HL-60/S4 treated with phorbol 12-myristate 13-acetate at 8.2 ng/mL for 4 days and 3 days (cell line): ENCODE measurements around the gene PDE4D.
"Not testable (repeated sequence)": the region's sequence is repeated elsewhere in the genome, so short reads cannot be mapped to it uniquely, and the experiment has no call there.

ENCODE experiments used
- in situ Hi-C: fragments of 300-500 bp; cut with MboI; formaldehyde crosslinking; loops from 2 replicates; pipeline ENCODE4 v1.15.0; 2022; ENCODE audit warnings: low sequenced_read_pairs

PDE4D gene

DNA sequence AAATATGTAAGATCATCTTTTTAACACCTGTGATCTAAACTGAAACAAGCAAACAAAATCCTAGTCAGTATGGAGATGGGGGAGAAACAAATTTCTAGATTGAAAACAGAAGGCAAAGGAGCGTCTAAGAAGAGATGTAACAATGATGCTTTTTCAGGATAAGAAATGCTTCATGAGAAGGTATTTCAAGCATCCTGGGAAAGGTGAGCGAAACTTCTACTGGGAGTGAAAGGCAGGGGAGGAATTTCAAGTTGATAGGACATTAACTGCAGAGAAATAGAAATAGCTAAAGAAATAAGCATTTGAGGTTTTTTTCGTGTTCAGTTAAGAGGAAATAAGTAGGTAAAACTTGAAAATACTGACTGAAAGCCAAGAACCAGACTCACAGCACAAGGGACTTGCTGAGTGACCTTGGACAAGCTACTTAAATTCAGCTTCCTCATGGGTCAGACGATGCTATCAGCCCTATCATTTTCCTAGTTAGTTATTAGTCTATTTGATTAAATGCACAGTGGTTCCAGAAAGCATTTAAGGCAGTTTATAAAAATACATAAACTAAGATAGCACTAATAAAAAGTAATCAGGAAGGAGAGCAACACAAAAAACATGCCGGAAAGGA lies 406.3 kb downstream of the PDE4D start:
- in situ Hi-C loops = no loop called here

DNA sequence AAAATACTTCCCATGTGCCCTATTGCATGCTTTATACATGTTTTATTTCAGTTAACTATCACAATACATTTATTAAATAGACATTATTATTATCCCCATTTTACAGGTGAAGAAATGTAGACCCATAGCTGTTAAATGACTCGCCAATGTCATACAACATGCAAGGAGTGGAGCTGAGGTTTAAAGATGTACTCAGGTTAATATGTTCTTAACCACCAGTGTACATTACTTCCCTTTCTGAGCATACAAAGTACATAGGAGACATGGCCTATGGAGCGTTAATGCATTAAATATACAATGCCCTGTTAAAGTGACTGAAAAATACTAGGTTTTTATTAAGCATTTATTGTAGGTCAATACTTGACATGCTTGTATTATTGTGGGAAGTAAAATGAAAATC lies 407.0 kb downstream of the PDE4D start:
- in situ Hi-C loops = no loop called here

DNA sequence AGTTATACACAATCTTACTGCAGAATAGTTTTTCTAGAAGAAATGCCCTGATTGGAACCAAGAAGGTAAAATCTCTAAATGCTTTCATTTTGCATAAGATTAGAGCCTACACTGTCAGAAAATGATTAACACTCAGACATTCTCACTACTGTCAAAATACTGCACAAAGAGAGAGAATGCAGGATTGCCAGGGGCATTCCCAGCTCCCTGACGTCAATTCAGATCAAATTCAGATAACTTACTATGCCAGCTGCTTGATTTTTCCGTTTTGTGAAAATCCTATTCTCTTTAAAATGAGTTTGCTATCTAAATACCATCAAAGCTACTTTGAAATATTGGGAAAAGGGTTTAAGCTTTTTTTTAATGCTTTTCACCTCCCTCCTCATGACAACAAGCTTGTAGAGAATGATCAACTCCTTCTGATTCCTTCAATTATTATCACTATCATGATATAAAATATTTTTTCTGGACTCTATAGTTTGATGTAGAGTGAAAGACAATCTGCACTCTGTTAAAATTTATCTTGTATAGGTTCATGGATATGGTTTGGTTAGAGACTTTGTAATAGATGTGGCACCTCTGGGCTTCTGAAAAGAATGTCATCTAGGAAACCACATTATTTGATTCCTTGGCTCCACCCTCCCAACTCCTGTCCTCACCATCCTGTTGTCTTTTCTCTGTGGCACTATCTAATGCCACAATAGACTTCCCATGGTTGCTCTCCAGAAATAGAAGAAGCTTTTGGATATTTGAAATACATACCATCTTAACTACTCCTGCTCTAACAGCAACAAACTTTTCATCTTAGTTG lies 407.7 kb downstream of the PDE4D start:
- in situ Hi-C loops = no loop called here

DNA sequence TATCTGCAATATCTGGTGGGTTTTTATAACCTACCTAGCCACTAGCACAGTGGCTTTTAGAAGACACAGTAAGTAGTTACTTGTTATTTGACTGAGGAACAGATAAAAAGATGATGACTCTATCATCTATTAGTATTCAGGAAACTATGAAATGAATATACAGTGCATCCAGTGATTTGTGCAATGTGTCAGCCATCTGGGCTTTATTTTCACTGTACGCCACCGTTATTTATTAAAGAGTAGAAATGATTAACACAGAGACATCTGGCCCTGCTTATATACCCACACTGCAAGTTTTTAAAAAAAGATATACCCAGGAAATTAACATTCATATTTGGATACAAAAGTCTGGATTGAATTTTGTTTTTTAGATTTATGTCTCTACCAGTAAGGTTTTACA lies 408.4 kb downstream of the PDE4D start:
- in situ Hi-C loops = no loop called here

DNA sequence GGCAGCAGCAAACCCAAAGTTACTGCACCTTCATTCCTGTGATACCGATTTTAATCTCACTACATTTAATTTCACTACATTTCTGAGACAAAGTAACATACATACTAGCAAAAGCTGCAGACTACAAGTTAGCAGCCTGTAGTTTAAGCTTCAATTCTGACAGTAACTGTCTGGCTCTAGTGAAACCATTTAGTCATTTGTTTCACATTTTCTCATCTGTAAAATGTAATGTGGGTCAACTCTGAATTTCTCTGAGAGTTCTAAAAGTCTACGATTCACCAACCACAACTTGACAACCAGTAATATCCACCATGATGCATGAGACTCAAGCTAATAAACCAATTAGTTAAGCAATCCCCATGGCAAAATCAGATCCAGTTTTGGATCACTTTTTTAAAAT lies 408.9 kb downstream of the PDE4D start:
- in situ Hi-C loops = no loop called here

DNA sequence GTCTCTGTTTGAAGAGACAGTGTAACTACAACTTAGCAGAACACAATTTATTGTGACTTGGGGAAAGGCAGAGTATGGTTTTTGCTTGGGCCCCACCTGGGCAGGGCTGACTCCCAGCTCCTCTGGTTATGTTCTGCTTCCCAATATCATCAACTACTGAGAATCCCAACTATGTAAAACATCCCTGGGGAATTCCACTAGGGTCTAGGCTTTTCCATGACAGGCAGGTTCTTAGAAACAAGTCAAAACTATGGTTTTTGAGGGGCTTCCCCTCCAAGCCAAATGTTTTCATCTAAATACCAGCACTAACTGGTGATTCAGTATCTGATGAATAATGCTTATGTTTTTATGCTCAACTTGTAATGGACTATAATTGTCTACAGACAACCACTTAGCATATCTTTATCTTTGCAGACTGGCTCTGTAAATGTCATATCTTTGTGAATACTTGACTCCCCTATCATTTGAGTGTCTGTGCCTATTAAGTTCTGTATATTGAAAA lies 409.5 kb downstream of the PDE4D start:
- in situ Hi-C loops = no loop called here

DNA sequence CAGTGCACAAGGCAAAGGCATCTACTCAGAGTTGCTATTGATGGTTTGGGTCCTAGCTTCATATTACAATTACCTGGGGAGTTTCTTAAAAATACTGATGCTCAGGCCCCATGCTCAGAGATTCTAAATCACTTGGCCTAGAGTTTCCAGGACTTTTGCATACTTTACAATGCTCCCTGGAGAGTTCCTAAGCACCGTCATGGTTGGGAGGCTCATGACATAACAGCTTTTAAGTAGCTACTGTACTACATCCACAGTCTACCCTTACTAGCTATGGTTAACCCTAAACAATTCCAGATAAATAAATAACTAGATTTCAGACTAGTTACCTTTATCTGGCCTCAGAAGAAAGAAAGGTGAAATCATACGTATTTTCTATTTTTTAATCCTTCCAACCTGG lies 414.4 kb downstream of the PDE4D start:
- in situ Hi-C loops = no loop called here

DNA sequence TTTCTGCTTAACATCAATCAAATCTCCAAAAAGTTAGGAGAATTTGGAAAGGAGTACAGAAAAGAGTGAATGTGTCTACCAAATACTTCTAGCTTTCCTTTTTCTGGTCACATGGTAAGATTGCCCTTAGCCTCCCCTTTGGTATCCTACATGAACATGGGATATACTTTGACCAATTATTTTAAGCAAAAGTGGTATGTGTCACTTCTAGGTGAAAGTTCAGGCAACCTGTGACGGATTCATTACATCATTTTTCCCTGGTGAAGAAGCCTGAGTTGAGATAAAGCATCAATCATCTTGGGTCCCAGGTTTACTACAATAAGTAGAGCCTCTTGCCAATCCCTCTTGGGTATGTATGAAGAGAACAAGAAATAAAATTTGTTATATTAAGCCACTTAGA lies 419.2 kb downstream of the PDE4D start:
- in situ Hi-C loops = no loop called here

DNA sequence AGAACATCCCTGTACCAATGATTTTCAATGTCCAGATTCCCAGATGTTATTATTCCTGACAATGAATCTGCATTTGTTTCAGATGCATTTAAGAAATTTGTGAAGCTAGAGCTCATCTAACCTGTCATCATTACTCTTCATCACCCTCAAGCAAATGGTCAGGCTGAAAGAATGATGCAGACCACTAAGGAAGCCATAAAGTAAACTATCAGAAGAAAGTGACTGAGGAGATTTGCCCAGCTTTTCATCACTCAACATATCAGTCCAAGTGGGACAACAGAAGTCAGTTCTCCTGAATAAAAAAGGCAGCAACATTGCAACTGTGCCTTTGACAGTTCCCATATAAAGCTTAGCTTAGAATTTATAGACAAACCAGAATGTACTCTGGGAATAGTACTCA lies 419.9 kb downstream of the PDE4D start:
- in situ Hi-C loops = no loop called here

DNA sequence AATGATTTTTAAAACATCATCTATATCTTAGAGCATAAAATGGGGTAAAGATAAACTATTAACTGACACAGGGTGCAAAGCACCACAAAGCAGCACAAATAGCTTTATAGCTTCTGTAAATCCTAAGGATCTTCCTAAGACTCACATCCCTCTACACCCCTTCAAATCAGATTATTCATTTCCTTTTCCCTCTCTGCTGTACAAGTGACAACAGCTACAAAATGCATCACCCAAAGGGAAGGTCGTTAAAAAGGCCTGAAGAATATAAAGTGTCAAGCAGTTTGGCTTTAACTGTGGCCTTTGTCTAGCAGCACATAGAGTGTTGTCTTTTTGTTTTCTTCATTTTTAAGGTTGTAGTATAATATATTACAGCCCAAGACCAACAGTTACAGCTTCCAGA lies 422.1 kb downstream of the PDE4D start:
- in situ Hi-C loops = no loop called here

DNA sequence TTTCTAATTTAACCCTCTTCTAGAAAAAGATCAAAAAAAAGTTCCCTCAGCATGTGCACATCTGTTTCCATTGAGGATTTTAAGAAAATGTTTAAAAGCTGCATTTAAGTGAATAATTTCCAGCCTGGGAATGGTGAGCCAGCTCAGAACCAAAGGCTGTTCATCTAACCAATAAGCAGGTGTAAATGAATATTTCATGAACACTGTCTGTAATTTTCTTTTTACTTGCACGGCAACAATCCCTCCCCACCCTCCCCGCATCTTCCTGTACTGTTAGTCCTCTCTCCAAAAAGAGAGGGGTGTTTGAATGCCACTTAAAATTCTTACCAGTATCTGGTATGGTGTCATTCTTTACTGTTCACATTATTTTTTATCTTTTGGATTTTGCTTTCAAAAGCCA lies 425.6 kb downstream of the PDE4D start:
- in situ Hi-C loops = no loop called here

DNA sequence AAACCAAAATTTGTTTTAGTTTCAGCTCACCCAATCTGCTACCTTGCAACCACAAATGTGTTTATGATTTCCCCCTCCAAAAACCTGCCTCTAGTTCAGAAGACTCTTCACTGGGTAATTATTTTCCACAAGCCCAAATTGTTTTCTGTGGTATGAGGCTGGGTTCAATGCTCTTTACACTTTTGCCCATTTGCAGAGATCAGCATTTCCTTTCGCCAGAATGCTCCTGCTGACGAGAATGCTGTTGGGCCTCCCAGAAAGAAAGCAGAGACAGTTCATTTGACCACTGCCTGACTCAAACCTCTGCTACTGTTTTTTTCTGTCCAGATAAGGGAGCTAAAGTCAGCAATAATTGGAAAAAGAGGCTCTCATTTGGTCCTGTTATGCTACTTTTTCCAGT lies 427.3 kb downstream of the PDE4D start:
- in situ Hi-C loops = no loop called here

DNA sequence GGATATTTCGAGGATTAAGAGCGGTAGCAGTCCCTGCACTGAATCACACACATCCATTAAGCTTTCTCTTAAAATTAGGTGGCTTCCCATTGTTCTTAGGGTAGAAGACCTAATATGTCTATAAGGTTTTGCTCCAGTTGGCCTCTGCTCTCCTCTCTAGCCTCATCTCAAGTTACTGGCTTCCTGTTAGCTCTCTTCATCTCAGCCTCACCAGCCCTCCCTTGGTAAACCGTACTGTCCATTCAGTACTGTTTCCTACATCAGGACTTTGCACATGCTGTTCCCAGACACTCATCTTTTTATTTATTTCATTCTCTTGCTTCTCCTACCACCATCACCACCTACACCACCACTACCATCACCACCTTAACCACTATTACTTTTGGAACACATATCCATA lies 428.6 kb downstream of the PDE4D start:
- in situ Hi-C loops = no loop called here

DNA sequence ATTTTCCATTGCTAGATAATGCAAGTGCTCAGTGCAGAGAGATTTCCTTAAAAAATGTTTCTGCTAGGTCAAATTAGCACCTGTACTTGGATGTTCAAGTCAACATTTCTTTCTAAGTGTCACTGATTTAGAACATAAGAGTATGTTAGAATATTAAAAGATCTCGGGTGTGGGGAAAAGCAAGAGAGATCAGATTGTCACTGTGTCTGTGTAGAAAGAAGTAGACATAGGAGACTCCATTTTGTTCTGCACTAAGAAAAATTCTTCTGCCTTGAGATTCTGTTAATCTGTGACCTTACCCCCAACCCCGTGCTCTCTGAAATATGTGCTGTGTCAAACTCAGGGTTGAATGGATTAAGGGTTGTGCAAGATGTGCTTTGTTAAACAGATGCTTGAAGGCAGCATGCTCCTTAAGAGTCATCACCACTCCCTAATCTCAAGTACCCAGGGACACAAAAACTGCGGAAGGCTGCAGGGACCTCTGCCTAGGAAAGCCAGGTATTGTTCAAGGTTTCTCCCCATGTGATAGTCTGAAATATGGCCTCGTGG lies 429.8 kb downstream of the PDE4D start:
- in situ Hi-C loops = not testable (repeated sequence)

DNA sequence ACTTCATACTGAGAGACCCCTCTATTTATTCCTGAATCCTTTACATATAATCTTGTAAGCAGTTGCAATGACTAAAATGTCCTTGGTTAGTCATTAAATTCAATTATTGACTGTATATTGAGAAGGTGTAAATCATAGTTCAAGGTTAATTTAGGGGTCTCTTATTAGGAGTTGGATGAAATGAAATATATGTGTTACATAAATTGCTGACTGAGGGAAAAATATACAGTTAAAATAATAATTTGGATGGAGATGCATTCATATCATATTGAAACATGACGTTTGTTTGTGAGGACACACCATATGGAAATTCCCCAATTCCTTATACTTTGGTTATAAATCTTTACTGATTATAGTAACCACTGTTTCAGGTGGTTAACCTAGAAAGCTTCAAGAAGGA lies 430.6 kb downstream of the PDE4D start:
- in situ Hi-C loops = no loop called here

DNA sequence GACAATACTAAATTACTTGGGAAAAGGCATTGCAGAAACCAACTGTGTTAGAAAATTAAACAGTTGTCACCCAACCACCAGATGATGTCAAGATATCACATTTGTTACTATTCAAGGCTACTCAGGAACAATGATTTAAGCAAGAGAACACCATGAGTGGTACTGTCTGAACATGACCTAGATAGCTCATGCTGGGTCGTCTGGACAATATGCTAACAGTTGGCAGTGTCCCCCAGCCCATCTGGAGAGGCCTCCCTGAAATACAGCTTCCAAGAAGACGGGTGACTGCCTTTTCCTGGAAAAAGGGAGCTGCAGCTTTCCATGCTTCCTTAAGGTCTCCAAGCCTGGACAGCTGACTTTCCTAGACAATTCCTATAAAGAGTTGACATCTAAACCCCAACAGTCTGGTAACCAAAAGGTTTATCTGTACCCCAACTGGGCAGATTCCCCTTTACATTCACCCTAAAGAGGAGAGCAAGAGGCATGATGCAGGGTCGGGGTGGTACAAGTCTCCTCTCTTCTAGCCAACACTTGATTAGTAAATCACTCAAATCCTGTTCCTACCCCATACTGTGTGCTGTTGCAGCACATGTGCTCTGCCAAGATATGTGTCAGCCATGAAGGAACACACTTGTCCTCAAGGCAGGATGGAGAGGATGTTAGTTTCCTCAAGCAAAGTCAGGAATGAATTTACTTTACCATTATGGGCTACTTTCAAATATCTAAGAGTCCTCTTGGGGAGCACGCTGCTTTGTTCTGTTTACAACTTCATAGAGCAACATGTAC lies 433.0 kb downstream of the PDE4D start:
- in situ Hi-C loops = no loop called here

DNA sequence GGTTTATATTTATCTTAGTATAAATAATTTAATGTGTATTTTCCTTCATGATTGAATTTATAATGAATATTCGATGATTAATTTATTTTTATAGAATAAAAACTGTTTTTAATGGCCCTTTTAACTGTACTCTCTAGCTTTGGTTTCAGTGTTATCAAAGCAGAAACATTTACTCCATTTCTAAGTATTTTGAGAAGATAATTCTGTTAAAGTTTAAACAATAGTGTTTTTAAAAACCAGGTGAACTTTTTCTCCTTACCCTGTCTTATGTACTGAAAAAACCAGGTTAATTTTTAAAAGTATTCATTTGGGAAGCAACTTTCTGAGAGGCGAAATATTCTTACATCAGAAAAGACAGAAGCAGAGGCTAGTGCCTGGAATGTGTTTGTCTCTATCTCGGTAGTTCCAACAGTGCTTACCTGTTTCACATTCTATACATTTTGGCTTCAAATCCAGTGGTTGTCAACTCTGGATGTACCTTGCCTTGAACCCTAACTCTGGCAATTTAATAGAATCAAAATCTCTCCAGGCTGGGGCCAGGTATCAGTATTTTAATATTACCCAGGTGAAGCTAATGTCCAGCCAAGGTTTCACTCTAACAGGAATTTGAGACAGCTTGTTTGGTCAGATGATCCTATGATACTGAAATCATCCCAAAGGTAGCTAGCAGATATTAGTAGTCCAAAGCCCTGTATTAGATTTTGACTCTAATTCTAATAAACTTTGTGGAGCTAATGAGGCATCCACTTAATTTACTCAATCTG lies 434.4 kb downstream of the PDE4D start:
- in situ Hi-C loops = no loop called here

DNA sequence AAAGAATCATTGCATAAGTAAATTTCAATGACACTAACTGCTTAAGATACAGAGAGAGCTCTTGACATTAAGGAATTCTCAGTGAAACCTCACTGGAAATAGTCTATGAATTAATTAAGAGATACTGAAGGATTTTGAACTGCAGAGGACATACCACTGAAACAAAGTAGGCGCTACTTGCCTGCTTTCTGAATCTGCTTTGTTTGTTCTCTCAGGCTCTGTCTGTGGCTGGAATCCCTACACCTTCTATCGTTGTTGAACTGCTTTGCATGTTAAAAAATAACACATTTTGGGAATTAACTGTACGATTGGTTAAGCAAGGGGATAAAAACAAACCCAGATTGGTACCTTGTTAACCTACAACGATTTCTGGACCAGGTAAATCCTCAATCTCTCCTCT lies 435.2 kb downstream of the PDE4D start:
- in situ Hi-C loops = no loop called here

DNA sequence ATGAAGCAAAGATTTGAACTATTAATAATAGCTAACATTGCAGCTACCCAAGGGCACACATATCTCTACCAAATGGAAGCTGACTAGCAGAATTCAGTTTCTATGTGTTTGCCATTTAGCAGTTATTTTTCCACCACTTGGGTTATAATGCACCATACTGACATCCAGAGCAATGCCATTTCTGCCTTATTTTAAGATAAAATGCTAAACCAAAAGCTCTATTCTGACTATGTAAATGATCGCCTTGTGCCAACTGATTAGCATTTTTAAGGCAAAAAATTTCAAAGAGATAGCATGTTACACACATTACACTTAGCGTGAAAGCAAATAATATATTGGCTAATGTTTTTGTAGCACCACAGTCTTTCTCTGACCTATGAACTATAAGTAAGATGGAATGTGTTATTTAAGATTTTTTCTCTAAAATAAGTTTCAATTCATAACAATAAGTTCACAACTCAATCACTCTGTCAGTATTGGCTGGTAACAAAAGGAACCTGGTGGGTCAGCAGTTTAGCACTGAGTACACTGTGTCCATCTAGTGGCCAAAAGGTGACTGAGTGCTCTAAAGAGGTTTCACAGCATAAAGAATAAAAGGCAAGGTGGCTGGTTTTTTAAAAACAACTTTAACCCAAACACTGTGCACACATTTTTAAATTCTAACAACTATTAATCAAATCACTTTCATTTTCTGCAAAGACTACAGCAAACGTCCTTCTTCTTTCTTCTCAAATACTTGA lies 443.5 kb downstream of the PDE4D start:
- in situ Hi-C loops = no loop called here

DNA sequence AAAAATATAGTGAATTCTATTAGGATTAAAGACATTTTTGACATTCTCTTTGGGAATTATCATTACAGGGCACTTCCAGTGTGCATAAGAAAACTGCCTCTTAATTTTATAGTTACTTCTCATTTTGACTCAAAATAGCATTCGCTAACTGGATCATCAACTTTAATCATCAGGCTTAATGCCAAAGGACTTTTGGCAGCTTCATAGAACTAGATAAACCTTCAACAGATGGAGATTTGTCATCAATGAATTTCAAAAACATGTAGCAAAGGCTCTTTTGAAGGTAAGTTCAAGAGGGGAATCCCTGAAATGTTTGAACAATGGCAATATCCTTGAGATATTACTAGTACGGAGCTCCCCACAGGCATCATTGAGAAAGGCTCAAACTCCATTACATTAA lies 447.2 kb downstream of the PDE4D start:
- in situ Hi-C loops = no loop called here
